Lower leg skin (tissue), 3 donors: Measurements from ENCODE around the gene ATP9B.

Source experiments
- POLR2A ChIP-seq, 2 donors: fragments of 450-650 bp; IDR thresholded peaks; one replicate each; pipeline ENCODE4 v1.6.1; 2016 to 2017; ENCODE audit warnings: antibody characterized with exemption in 2 of 2, mild to moderate bottlenecking in 1 of 2, moderate library complexity in 1 of 2
- TF ChIP-seq, protein P1 (sequence below), 3 donors: fragments of 450-650 bp; IDR thresholded peaks; one replicate each; pipeline ENCODE4 v1.5.1; 2016; ENCODE audit warnings: antibody characterized with exemption in 3 of 3, mild to moderate bottlenecking in 3 of 3, moderate library complexity in 2 of 3

DNA sequence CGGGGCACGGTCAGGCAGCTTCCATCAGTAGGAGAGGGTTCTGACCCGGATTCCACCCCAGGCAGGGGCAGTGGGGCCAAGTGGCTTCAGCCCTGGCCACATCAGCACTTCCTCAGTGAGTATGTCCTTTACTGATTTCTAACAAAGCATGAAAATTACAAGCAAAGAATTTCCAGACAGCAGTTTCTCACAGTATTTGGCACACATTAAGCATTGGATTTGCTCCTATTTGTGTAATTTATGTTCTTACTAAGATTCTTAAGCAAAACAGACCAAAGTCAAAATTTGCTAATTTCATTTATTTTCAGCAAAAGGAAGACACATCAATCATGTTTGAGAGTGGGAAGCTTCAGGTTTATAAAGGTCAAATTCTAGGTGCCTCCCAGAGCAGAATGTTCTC lies 253.2 kb downstream of the ATP9B start:
- TF ChIP-seq, protein P1, sequence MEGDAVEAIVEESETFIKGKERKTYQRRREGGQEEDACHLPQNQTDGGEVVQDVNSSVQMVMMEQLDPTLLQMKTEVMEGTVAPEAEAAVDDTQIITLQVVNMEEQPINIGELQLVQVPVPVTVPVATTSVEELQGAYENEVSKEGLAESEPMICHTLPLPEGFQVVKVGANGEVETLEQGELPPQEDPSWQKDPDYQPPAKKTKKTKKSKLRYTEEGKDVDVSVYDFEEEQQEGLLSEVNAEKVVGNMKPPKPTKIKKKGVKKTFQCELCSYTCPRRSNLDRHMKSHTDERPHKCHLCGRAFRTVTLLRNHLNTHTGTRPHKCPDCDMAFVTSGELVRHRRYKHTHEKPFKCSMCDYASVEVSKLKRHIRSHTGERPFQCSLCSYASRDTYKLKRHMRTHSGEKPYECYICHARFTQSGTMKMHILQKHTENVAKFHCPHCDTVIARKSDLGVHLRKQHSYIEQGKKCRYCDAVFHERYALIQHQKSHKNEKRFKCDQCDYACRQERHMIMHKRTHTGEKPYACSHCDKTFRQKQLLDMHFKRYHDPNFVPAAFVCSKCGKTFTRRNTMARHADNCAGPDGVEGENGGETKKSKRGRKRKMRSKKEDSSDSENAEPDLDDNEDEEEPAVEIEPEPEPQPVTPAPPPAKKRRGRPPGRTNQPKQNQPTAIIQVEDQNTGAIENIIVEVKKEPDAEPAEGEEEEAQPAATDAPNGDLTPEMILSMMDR (IDR thresholded peaks at IDR 0.05), result no peak
- no peak for TF ChIP-seq POLR2A (IDR thresholded peaks at IDR 0.05)
